ENCODE measurements around the gene DYTN.

The DYTN gene

GRCh38 chr2:206610451-206610850, 107.7 kb downstream of the DYTN start:
- DNase-seq: no peak

GRCh38 chr2:206603243-206603642, 115.0 kb downstream of the DYTN start:
- DNase-seq: no peak

Measured in NCI-H2171 (cell line).